ENCODE measurements around the gene HOXA7. TPM values are rescaled to one million over a fixed set of nuclear protein-coding genes. Genes with fewer than 3 reads are reported as not detected.

The HOXA7 gene
- total RNA-seq, 2 experiments from 2014 or later, result not detected

- CTCF ChIA-PET, result interaction anchor here (1.6 to 4.7 kb wide), 3 partner anchors 12 to 23 kb away, joined by 4 to 26 read pairs (median 10); no protein-coding TSS in a partner anchor
- Mint-ChIP-seq H3K9me3 (no peaks in the 10 kb centered on the region), H3K27ac (peak overlapping the region; percentile 48), H3K36me3 (ENCODE audit: low read depth) (peaks cover 5% of the 10 kb centered on the region), H3K4me1 (peaks cover 33% of the 10 kb centered on the region), H3K4me3 (peak overlapping the region; percentile 27), H3K27me3 (peaks cover 84% of the 10 kb centered on the region)
- DNase-seq, result no peak
- POLR2A ChIA-PET, result interaction anchor here (1.2 kb wide), 1 partner anchor 33 kb away, joined by 3 read pairs; no protein-coding TSS in a partner anchor
Observed at GRCh38 chr7:27183682-27184336, 27.3 kb upstream of the HOXA7 start.

- no peak for DNase-seq
- Mint-ChIP-seq H3K4me3 (no peak overlapping the region), H3K27me3 (peaks cover 83% of the 10 kb centered on the region), H3K4me1 (peaks cover 26% of the 10 kb centered on the region), H3K27ac (peak overlapping the region; percentile 14), H3K9me3 (no peaks in the 10 kb centered on the region), H3K36me3 (ENCODE audit: low read depth) (peaks cover 5% of the 10 kb centered on the region)
- POLR2A ChIA-PET, result interaction anchor here (1.2 kb wide), 1 partner anchor 32 kb away, joined by 3 read pairs; no protein-coding TSS in a partner anchor
- CTCF ChIA-PET, result interaction anchor here (1.6 to 4.7 kb wide), 3 partner anchors 12 to 22 kb away, joined by 7 to 26 read pairs (median 10); no protein-coding TSS in a partner anchor
Observed at GRCh38 chr7:27182861-27183681, 26.6 kb upstream of the HOXA7 start.

- Mint-ChIP-seq H3K36me3 (ENCODE audit: low read depth) (peaks cover 5% of the 10 kb centered on the region), H3K27me3 (peaks cover 83% of the 10 kb centered on the region), H3K27ac (no peak overlapping the region), H3K4me1 (peaks cover 20% of the 10 kb centered on the region), H3K4me3 (no peak overlapping the region), H3K9me3 (no peaks in the 10 kb centered on the region)
- ChIA-PET POLR2A (no interaction called here), CTCF (interaction anchor here (0.9 to 2.8 kb wide), 3 partner anchors 14 to 56 kb away, joined by 3 to 10 read pairs (median 7); no protein-coding TSS in a partner anchor)
- DNase-seq, result no peak
Observed at GRCh38 chr7:27182285-27182841, 25.9 kb upstream of the HOXA7 start.

GRCh38 chr7:27181795-27182275, 25.4 kb upstream of the HOXA7 start:
- no peak for DNase-seq
- ChIA-PET POLR2A (no interaction called here), CTCF (interaction anchor here (0.9 to 2.8 kb wide), 3 partner anchors 14 to 57 kb away, joined by 3 to 10 read pairs (median 7); no protein-coding TSS in a partner anchor)
- Mint-ChIP-seq H3K36me3 (ENCODE audit: low read depth) (peaks cover 5% of the 10 kb centered on the region), H3K4me1 (peaks cover 17% of the 10 kb centered on the region), H3K9me3 (no peaks in the 10 kb centered on the region), H3K27ac (no peak overlapping the region), H3K4me3 (no peak overlapping the region), H3K27me3 (peaks cover 78% of the 10 kb centered on the region)

- H3K36me3 Mint-ChIP-seq (ENCODE audit: low read depth), result peaks cover 5% of the 10 kb centered on the region
- DNase-seq, result no peak
- H3K27me3 Mint-ChIP-seq, result peaks cover 72% of the 10 kb centered on the region
- H3K9me3 Mint-ChIP-seq, result no peaks in the 10 kb centered on the region
- H3K4me1 Mint-ChIP-seq, result peaks cover 12% of the 10 kb centered on the region
- no peak overlapping the region for H3K27ac Mint-ChIP-seq
- ChIA-PET POLR2A (no interaction called here), CTCF (interaction anchor here (0.6 to 2.9 kb wide), 10 partner anchors 13 to 1287 kb away, joined by 3 to 17 read pairs (median 5); no protein-coding TSS in a partner anchor)
- H3K4me3 Mint-ChIP-seq, result no peak overlapping the region
Observed at GRCh38 chr7:27180431-27181420, 24.3 kb upstream of the HOXA7 start.

GRCh38 chr7:27179503-27180430, 23.3 kb upstream of the HOXA7 start:
- H3K4me3 Mint-ChIP-seq, result no peak overlapping the region
- ChIA-PET CTCF (interaction anchor here (0.6 to 2.9 kb wide), 19 partner anchors 10 to 1286 kb away, joined by 3 to 17 read pairs (median 3); no protein-coding TSS in a partner anchor), POLR2A (interaction anchor here (1.3 kb wide), 1 partner anchor 11 kb away, joined by 3 read pairs; no protein-coding TSS in a partner anchor)
- DNase-seq, result peak; percentile 56
- H3K27ac Mint-ChIP-seq, result no peak overlapping the region
- peaks cover 2% of the 10 kb centered on the region for H3K36me3 Mint-ChIP-seq (ENCODE audit: low read depth)
- H3K27me3 Mint-ChIP-seq, result peaks cover 69% of the 10 kb centered on the region
- no peaks in the 10 kb centered on the region for H3K9me3 Mint-ChIP-seq
- peaks cover 7% of the 10 kb centered on the region for H3K4me1 Mint-ChIP-seq

GRCh38 chr7:27179030-27179429, 22.6 kb upstream of the HOXA7 start:
- POLR2A ChIA-PET, result interaction anchor here (1.3 kb wide), 1 partner anchor 10 kb away, joined by 3 read pairs; no protein-coding TSS in a partner anchor
- no peak overlapping the region for H3K4me3 Mint-ChIP-seq
- H3K27ac Mint-ChIP-seq, result no peak overlapping the region
- H3K4me1 Mint-ChIP-seq, result peaks cover 5% of the 10 kb centered on the region
- DNase-seq, result no peak
- peaks cover 70% of the 10 kb centered on the region for H3K27me3 Mint-ChIP-seq
- H3K9me3 Mint-ChIP-seq, result no peaks in the 10 kb centered on the region
- CTCF ChIA-PET, result interaction anchor here (0.6 to 2.9 kb wide), 15 partner anchors 9 to 785 kb away, joined by 3 to 17 read pairs (median 3); no protein-coding TSS in a partner anchor
- H3K36me3 Mint-ChIP-seq (ENCODE audit: low read depth), result no peaks in the 10 kb centered on the region

GRCh38 chr7:27178366-27178765, 21.9 kb upstream of the HOXA7 start:
- CTCF ChIA-PET, result interaction anchor here (0.7 to 2.9 kb wide), 7 partner anchors 10 to 785 kb away, joined by 3 to 17 read pairs (median 3); no protein-coding TSS in a partner anchor

GRCh38 chr7:27177795-27178320, 21.4 kb upstream of the HOXA7 start:
- H3K27me3 Mint-ChIP-seq, result peaks cover 61% of the 10 kb centered on the region

More at GRCh38 chr7:27178366-27178765, 21.9 kb upstream of the HOXA7 start:
- peaks cover 65% of the 10 kb centered on the region for H3K27me3 Mint-ChIP-seq
- H3K4me3 Mint-ChIP-seq, result no peak overlapping the region
- H3K36me3 Mint-ChIP-seq (ENCODE audit: low read depth), result no peaks in the 10 kb centered on the region
- POLR2A ChIA-PET, result no interaction called here
- no peak for DNase-seq
- peaks cover 3% of the 10 kb centered on the region for H3K4me1 Mint-ChIP-seq
- H3K27ac Mint-ChIP-seq, result no peak overlapping the region
- no peaks in the 10 kb centered on the region for H3K9me3 Mint-ChIP-seq

GRCh38 chr7:27176962-27177794, 20.7 kb upstream of the HOXA7 start:
- no peaks in the 10 kb centered on the region for H3K36me3 Mint-ChIP-seq (ENCODE audit: low read depth)
- DNase-seq, result no peak
- no peak overlapping the region for H3K27ac Mint-ChIP-seq
- peaks cover 5% of the 10 kb centered on the region for H3K4me1 Mint-ChIP-seq
- H3K27me3 Mint-ChIP-seq, result peaks cover 59% of the 10 kb centered on the region
- CTCF ChIA-PET, result interaction anchor here (1.1 to 2.0 kb wide), 4 partner anchors 13 to 28 kb away, joined by 3 to 8 read pairs (median 4); no protein-coding TSS in a partner anchor
- H3K9me3 Mint-ChIP-seq, result no peaks in the 10 kb centered on the region
- POLR2A ChIA-PET, result no interaction called here
- H3K4me3 Mint-ChIP-seq, result no peak overlapping the region

More at GRCh38 chr7:27177795-27178320, 21.4 kb upstream of the HOXA7 start:
- H3K27ac Mint-ChIP-seq, result no peak overlapping the region
- H3K4me3 Mint-ChIP-seq, result no peak overlapping the region
- POLR2A ChIA-PET, result no interaction called here
- H3K36me3 Mint-ChIP-seq (ENCODE audit: low read depth), result no peaks in the 10 kb centered on the region
- H3K4me1 Mint-ChIP-seq, result peaks cover 3% of the 10 kb centered on the region
- no peaks in the 10 kb centered on the region for H3K9me3 Mint-ChIP-seq
- no peak for DNase-seq
- CTCF ChIA-PET, result interaction anchor here (1.1 to 2.9 kb wide), 5 partner anchors 10 to 27 kb away, joined by 3 to 17 read pairs (median 3); no protein-coding TSS in a partner anchor

Measured in activated CD4-positive, alpha-beta memory T cell treated with anti-CD3 and anti-CD28 coated beads, Interleukin-2, amount 10 ng/mL, durations not matched to agents 7 days and 5 days (primary cell).